Breast epithelium (tissue), 4 donors: ENCODE results near the gene GRIN2D. TPM values are rescaled to one million over a fixed set of nuclear protein-coding genes. Genes with fewer than 3 reads are reported as not detected.

Source experiments
- DNase-seq, 2 donors: peaks; one replicate each; pipeline ENCODE4 v3.0.0-alpha.2; 2019; ENCODE audit warnings: low spot score in 2 of 2
- H3K27ac ChIP-seq, 2 donors: fragments of 200-600 bp; sonication (generic) in 1 of 2; one replicate each; pipeline ENCODE4 v1.5.1; 2016 to 2019; ENCODE audit warnings: mild to moderate bottlenecking in 1 of 2
- H3K27me3 ChIP-seq, 2 donors: fragments of 200-600 bp; sonication (generic) in 1 of 2; one replicate each; pipeline versions ENCODE4 v1.5.1 to v1.6.0; 2017 to 2019; ENCODE audit warnings: control low read depth in 1 of 2, mild to moderate bottlenecking in 1 of 2
- H3K36me3 ChIP-seq: fragments of 200-600 bp; one replicate; pipeline ENCODE4 v1.5.1; 2019
- H3K4me1 ChIP-seq, 2 donors: fragments of 200-600 bp; sonication (generic); one replicate each; pipeline ENCODE4 v1.5.1; 2016 to 2019; ENCODE audit warnings: control low read depth in 1 of 2
- H3K4me3 ChIP-seq, 3 donors: fragments of 200-600 bp; sonication (generic); 1 replicate in 2 of 3; 2 replicates in 1 of 3; pipeline ENCODE4 v1.5.1; 2016 to 2019; ENCODE audit warnings: mild to moderate bottlenecking in 3 of 3, moderate library complexity in 2 of 3
- H3K9me3 ChIP-seq, 2 donors: fragments of 200-600 bp; sonication (generic) in 1 of 2; one replicate each; pipeline ENCODE4 v1.5.1; 2016 to 2019; ENCODE audit warnings: control low read depth in 1 of 2
- POLR2A ChIP-seq: fragments of 450-650 bp; IDR thresholded peaks from one replicate; pipeline ENCODE4 v1.6.1; 2016; ENCODE audit warnings: antibody characterized with exemption, mild to moderate bottlenecking, moderate library complexity
- POLR2AphosphoS5 ChIP-seq, 3 donors: sonication (generic); formaldehyde crosslinking; IDR thresholded peaks; one replicate each; pipeline ENCODE4 v1.6.1; 2017; ENCODE audit warnings: antibody characterized with exemption in 3 of 3
- intact Hi-C: fragments of 100-400 bp; cut with DNase I; formaldehyde crosslinking; loops from one replicate; pipeline ENCODE4 v1.15.1; 2023; ENCODE audit warnings: low total_unique reads
- total RNA-seq, 3 donors: library from RNA; depleted of rRNA; stranded (reverse); fragments of >200 nt; gene quantifications; one replicate each; pipeline ENCODE4 v1.1.0, GENCODE V29; 2016
- TF ChIP-seq, protein P1 (sequence below), 3 donors: fragments of 450-650 bp; IDR thresholded peaks; one replicate each; pipeline ENCODE4 v1.5.1; 2016 to 2017; ENCODE audit warnings: antibody characterized with exemption in 3 of 3, mild to moderate bottlenecking in 3 of 3, moderate library complexity in 3 of 3

The GRIN2D gene
- total RNA-seq, 3 donors from 2014 or later: 0.32 to 0.33 TPM; not detected in 1

DNA sequence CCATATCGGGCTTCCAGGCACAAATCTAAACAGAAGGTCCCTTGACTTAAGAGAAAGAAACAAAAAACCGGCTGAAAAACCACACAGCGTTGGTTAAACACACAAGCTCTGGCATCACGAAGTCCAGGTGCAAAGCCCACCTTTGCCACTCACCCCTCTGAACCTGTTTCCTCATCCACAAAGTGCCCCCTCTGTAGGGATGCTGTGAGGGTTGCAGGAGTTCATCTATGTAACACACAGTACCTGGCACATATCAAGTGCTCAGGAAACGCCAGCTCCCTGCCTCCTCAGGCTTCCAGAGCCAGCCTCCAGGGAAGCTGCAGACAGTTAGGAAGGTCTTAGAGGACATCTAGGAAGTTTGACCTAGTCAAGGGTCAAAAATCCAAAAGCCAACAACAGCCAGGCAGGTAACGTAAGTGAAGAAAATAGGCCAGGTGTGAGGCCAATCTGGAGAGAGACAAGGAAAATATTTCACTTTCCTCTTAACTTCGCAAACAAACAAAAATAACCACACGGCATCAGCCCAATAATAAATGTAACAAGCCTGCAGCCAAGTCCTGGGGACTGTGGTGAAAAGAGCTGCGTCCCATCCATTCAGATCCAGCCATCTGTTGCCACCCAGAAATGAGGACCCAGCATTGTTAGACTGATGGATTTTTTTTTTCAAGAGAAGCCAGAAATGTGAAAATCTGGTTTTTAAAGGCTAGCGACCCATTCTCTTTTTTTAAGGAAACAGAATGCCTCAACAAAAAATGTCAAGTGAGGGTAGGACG lies 12.1 kb upstream of the GRIN2D start:
- H3K9me3 ChIP-seq: no peaks in the 10 kb centered on the region
- no peak overlapping the region for H3K4me3 ChIP-seq
- intact Hi-C loops: no loop called here
- H3K27ac ChIP-seq: no peak overlapping the region
- H3K36me3 ChIP-seq: peaks cover 12% of the 10 kb centered on the region
- no peak for DNase-seq
- TF ChIP-seq POLR2AphosphoS5 (IDR thresholded peaks at IDR 0.05) (no peak), POLR2A (no peak)
- TF ChIP-seq, protein P1, sequence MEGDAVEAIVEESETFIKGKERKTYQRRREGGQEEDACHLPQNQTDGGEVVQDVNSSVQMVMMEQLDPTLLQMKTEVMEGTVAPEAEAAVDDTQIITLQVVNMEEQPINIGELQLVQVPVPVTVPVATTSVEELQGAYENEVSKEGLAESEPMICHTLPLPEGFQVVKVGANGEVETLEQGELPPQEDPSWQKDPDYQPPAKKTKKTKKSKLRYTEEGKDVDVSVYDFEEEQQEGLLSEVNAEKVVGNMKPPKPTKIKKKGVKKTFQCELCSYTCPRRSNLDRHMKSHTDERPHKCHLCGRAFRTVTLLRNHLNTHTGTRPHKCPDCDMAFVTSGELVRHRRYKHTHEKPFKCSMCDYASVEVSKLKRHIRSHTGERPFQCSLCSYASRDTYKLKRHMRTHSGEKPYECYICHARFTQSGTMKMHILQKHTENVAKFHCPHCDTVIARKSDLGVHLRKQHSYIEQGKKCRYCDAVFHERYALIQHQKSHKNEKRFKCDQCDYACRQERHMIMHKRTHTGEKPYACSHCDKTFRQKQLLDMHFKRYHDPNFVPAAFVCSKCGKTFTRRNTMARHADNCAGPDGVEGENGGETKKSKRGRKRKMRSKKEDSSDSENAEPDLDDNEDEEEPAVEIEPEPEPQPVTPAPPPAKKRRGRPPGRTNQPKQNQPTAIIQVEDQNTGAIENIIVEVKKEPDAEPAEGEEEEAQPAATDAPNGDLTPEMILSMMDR (IDR thresholded peaks at IDR 0.05): no peak
- H3K27me3 ChIP-seq: no peaks in the 10 kb centered on the region
- H3K4me1 ChIP-seq: no peaks in the 10 kb centered on the region

DNA sequence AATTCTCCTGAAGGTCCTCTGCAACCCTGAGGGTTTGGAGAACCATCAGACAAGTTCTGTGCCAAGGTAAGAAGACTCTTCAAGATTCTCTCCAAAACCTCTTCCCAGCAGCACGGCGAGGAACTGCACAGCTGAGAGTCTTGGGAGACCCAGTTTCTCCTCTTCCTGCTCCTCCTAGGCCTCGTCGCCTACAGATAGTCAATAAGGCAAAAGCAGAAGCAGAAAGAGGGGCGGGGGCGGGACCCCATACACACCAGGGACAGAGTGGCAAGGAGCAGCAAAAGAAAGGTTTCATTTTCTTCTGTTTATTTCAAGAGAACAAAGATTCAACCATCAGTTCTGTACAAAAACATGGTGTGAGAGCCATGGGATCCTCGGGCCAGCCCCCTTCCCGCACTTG lies 11.2 kb upstream of the GRIN2D start:
- no peak overlapping the region for H3K27ac ChIP-seq
- no peak for DNase-seq
- intact Hi-C loops: no loop called here
- no peaks in the 10 kb centered on the region for H3K4me1 ChIP-seq
- TF ChIP-seq POLR2A: no peak
- TF ChIP-seq, protein P1 (IDR thresholded peaks at IDR 0.05): no peak
- TF ChIP-seq POLR2AphosphoS5 (IDR thresholded peaks at IDR 0.05): no peak
- no peaks in the 10 kb centered on the region for H3K9me3 ChIP-seq
- no peak overlapping the region for H3K4me3 ChIP-seq
- no peaks in the 10 kb centered on the region for H3K27me3 ChIP-seq
- H3K36me3 ChIP-seq: peaks cover 12% of the 10 kb centered on the region

DNA sequence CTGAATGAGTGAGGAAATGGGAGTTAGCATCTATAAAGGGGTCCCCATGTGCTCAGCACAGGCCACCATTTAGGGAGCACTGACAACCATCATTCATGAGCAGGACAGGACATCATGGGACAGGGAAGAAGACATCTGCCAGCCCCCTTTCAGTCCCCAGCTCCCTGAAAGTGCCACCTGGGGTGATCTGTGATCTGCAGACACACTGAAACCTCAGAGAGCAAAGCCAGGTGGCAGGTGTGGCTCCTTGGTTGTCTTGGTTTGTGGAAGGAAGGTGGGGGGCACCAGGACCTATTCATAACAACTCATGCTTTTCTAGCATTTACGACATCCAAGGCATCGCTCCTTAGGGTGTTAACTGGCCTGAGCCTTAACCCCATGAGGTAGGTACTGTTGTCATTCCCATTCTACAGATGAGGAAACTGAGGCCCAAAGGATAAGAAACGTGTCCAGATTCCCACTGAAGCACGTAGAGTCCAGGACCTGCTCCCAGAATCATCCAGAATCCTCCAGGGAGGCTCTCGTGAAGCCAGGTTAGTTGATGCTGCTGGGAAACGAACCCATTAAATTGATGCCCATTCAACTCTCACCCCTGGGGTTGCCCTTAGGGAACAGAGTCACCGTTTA lies 7.9 kb upstream of the GRIN2D start:
- Histone ChIP-seq H3K27ac (no peak overlapping the region), H3K27me3 (no peaks in the 10 kb centered on the region), H3K4me3 (no peak overlapping the region), H3K9me3 (no peaks in the 10 kb centered on the region), H3K36me3 (peaks cover 12% of the 10 kb centered on the region), H3K4me1 (no peaks in the 10 kb centered on the region)
- DNase-seq: no peak
- no peak for TF ChIP-seq POLR2A
- TF ChIP-seq, protein P1 (IDR thresholded peaks at IDR 0.05): no peak
- no peak for TF ChIP-seq POLR2AphosphoS5 (IDR thresholded peaks at IDR 0.05)
- intact Hi-C loops: no loop called here

DNA sequence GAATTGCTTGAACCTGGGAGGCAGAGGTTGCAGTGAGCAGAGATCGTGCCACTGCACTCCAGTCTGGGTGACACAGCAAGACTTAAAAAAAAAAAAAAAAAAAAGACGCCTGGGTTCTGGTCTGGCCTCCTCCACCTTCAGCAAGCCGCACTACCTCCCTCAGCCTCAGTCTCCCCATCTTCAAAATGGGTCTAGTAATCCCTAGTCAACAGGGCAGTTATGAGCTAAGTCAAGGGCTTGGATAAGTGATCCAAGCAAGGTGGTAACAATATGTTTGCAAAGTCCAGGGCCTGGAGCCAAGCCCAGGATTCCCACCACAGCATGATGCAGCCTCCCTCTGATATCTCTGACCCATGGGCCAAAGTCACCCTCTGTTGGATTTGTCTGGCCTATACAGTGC lies 6.5 kb upstream of the GRIN2D start:
- H3K27me3 ChIP-seq: no peaks in the 10 kb centered on the region
- peaks cover 12% of the 10 kb centered on the region for H3K36me3 ChIP-seq
- DNase-seq: no peak
- intact Hi-C loops: no loop called here
- H3K9me3 ChIP-seq: no peaks in the 10 kb centered on the region
- TF ChIP-seq POLR2A (no peak), POLR2AphosphoS5 (IDR thresholded peaks at IDR 0.05) (no peak)
- TF ChIP-seq, protein P1 (IDR thresholded peaks at IDR 0.05): no peak
- H3K27ac ChIP-seq: no peak overlapping the region
- no peak overlapping the region for H3K4me3 ChIP-seq
- no peaks in the 10 kb centered on the region for H3K4me1 ChIP-seq
